Retina (tissue), 1 donor: Measurements from ENCODE around the gene PCDHB7.
"Not testable (repeated sequence)": the region's sequence is repeated elsewhere in the genome, so short reads cannot be mapped to it uniquely, and the experiment has no call there.

Experiments
- DNase-seq: peaks from one replicate; pipeline ENCODE4 v3.0.0-alpha.2; 2016

Gene PCDHB7

GRCh38 chr5:141172381-141173204, at the start of gene PCDHB7:
PCDHB7 (plus strand) TSS chr5:141172644; CDS start chr5:141172836, 192 bp downstream.
- peak; percentile 9 for DNase-seq

GRCh38 chr5:141123396-141124135, 48.9 kb upstream of the PCDHB7 start:
- DNase-seq, result not testable (repeated sequence)

GRCh38 chr5:141127305-141127704, 45.1 kb upstream of the PCDHB7 start:
- no peak for DNase-seq

DNA sequence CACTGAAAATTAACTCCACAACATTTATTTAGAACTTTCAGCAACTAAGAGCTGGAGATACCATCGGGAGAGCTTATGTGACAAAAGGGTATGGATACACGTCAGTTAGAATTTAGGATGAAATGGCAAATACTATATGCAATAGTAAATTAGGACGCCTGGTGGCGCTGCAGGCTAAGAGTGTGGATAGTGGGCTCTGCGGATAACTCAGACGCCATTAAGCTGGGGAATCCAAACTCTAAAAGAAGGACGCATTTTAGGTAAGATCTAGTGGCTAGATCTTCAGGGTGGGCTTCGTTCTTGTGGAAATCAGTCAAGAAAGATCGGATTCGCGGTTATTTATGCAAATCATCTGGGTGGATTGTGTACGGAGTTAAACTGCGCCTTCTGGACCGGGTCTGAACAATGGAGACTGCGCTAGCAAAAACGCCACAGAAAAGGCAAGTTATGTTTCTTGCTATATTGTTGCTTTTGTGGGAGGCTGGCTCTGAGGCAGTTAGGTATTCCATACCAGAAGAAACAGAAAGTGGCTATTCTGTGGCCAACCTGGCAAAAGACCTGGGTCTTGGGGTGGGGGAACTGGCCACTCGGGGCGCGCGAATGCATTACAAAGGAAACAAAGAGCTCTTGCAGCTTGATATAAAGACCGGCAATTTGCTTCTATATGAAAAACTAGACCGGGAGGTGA, 37.3 kb upstream of the PCDHB7 start, which contains the start of gene PCDHB5:
Gene PCDHB5 (plus strand): TSS at position 177 of the 688 bp plus-strand sequence. CDS start 229 bp downstream, at position 406.
- peak; percentile 30 for DNase-seq

GRCh38 chr5:141135718-141136266, 36.7 kb upstream of the PCDHB7 start:
- DNase-seq, result no peak

GRCh38 chr5:141137346-141137745, 35.1 kb upstream of the PCDHB7 start:
- not testable (repeated sequence) for DNase-seq

DNA sequence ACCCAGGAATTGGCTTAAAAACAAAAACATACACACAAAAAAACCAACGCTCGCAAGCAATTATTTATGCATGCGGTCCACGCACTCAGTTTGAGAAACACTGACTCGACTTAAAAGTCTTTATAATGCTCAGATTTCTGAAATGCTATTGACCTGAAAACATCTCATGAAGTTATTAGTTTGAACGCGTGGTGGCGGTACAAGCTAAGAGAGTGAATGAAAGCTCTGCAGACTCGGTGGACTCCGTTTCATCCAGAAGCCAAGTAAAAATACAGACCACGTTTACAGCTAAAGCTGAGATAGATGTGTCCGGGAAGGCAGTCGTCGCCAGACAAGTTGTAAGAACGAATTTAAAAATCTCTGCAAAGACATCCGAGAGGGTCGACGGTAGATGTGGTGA, 22.6 kb upstream of the PCDHB7 start, which contains the start of gene PCDHB6:
Gene PCDHB6 (plus strand): TSS at position 246 of the 400 bp plus-strand sequence. CDS start 201 bp downstream, outside the sequence.
- DNase-seq, result peak; percentile 9

DNA sequence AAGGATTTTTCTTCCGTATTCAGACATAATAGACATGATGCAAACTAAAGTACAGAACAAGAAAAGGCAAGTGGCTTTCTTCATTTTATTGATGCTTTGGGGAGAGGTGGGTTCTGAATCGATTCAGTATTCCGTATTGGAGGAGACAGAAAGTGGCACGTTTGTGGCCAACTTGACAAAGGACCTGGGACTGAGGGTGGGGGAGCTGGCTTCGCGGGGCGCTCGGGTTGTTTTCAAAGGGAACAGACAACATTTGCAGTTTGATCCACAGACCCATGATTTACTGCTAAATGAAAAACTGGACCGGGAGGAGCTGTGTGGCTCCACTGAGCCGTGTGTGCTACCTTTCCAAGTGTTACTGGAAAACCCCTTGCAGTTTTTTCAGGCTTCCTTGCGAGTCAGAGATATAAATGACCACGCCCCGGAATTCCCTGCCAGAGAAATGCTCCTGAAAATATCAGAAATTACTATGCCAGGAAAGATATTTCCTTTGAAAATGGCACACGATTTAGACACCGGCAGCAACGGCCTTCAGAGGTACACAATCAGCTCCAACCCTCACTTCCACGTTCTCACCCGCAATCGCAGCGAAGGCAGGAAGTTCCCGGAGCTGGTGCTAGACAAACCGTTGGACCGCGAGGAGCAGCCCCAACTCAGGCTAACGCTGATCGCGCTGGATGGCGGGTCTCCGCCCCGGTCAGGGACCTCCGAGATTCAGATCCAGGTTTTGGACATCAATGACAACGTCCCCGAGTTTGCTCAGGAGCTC, 22.0 kb upstream of the PCDHB7 start:
- DNase-seq, result no peak

GRCh38 chr5:141150993-141151325, 21.5 kb upstream of the PCDHB7 start:
- no peak for DNase-seq

DNA sequence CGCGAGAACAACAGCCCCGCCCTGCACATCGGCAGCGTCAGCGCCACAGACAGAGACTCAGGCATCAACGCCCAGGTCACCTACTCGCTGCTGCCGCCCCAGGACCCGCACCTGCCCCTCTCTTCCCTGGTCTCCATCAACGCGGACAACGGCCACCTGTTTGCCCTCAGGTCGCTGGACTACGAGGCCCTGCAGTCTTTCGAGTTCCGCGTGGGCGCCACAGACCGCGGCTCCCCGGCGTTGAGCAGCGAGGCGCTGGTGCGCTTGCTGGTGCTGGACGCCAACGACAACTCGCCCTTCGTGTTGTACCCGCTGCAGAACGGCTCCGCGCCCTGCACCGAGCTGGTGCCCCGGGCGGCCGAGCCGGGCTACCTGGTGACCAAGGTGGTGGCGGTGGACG, 20.8 kb upstream of the PCDHB7 start:
- not testable (repeated sequence) for DNase-seq

DNA sequence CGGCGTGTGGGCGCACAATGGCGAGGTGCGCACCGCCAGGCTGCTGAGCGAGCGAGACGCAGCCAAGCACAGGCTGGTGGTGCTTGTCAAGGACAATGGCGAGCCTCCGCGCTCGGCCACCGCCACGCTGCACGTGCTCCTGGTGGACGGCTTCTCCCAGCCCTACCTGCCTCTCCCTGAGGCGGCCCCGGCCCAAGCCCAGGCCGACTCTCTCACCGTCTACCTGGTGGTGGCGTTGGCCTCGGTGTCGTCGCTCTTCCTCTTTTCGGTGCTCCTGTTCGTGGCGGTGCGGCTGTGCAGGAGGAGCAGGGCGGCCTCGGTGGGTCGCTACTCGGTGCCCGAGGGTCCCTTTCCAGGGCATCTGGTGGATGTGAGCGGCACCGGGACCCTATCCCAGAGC, 20.3 kb upstream of the PCDHB7 start:
- DNase-seq, result not testable (repeated sequence)

GRCh38 chr5:141155540-141156374, 16.7 kb upstream of the PCDHB7 start:
- DNase-seq, result no peak

- not testable (repeated sequence) for DNase-seq
Observed at GRCh38 chr5:141157356-141157755, 15.1 kb upstream of the PCDHB7 start.

- DNase-seq, result not testable (repeated sequence)
Observed at GRCh38 chr5:141157901-141158300, 14.5 kb upstream of the PCDHB7 start.

DNA sequence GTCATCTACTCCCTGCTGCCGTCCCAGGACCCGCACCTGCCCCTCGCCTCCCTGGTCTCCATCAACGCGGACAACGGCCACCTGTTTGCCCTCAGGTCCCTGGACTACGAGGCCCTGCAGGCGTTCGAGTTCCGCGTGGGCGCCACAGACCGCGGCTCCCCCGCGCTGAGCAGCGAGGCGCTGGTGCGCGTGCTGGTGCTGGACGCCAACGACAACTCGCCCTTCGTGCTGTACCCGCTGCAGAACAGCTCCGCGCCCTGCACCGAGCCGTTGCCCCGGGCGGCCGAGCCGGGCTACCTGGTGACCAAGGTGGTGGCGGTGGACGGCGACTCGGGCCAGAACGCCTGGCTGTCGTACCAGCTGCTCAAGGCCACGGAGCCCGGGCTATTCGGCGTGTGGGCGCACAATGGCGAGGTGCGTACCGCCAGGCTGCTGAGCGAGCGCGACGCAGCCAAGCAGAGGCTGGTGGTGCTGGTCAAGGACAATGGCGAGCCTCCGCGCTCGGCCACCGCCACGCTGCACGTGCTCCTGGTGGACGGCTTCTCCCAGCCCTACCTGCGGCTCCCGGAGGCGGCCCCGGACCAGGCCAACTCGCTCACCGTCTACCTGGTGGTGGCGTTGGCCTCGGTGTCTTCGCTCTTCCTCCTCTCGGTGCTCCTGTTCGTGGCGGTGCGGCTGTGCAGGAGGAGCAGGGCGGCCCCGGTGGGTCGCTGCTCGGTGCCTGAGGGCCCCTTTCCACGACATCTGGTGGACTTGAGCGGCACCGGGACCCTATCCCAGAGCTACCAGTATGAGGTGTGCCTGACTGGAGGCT, 2.1 kb downstream of the PCDHB7 start:
- not testable (repeated sequence) for DNase-seq

DNA sequence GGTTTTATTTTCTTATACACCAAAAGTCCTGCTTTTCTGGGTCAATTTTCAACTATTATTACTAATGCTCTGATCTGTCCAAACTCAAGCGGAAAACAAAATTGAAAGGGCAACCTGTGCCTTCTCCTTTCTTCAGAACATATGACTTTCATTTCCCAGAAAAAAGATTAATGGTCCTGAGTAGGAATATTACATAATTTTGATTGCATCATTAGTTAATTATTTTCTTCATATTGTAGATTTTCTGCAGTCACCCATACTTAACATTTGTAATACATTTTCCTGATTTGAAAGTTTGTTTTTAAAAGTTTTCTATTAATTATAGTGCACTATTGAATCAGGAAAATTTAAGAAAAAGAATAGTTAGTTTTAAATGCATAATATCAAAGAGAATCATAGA, 3.5 kb downstream of the PCDHB7 start:
- no peak for DNase-seq

DNA sequence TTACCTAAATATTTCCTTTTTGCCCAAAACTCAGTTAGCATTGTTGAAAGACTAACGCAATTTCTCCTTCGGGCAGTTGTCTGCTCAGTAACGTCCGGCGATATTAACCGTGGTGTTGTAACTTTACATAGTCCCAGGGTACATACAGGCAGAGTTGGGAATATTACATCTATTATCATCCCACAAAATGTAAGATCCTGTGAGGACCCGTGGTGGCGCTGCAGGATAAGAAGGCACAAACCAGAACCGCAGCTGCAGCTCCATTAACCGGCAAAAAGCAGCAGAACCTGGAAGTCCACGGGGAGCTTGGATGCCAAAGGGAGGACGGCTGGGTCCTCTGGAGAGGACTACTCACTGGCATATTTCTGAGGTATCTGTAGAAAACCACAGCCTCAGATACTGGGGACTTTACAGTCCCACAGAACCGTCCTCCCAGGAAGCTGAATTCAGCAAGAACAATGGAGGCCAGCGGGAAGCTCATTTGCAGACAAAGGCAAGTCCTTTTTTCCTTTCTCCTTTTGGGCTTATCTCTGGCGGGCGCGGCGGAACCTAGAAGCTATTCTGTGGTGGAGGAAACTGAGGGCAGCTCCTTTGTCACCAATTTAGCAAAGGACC, 5.2 kb downstream of the PCDHB7 start, which contains the start of gene PCDHB8:
Gene PCDHB8 (plus strand): TSS at position 214 of the 615 bp plus-strand sequence. CDS start 245 bp downstream, at position 459.
- not testable (repeated sequence) for DNase-seq

- not testable (repeated sequence) for DNase-seq
Observed at GRCh38 chr5:141179371-141179770, 6.9 kb downstream of the PCDHB7 start.

DNA sequence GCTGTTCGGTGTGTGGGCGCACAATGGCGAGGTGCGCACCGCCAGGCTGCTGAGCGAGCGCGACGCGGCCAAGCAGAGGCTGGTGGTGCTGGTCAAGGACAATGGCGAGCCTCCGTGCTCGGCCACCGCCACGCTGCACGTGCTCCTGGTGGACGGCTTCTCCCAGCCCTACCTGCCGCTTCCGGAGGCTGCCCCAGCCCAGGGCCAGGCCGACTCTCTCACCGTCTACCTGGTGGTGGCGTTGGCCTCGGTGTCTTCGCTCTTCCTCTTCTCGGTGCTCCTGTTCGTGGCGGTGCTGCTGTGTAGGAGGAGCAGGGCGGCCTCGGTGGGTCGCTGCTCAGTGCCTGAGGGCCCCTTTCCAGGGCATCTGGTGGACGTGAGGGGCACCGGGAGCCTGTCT, 7.4 kb downstream of the PCDHB7 start:
- not testable (repeated sequence) for DNase-seq

- no peak for DNase-seq
Observed at GRCh38 chr5:141180313-141180712, 7.9 kb downstream of the PCDHB7 start.
